AG09319 (cell line): ENCODE results near the gene CBFA2T2.

Experiments
- DNase-seq: peaks from one replicate; pipeline ENCODE4 v3.0.0-alpha.2; 2010; ENCODE audit warnings: low read depth; ENCODE audit errors: extremely low read depth
- TF ChIP-seq, protein P1 (sequence below): IDR thresholded peaks from 2 replicates; pipeline ENCODE4 v1.5.1; 2011; ENCODE audit warnings: low read depth, mild to moderate bottlenecking, inconsistent platforms, low read length, moderate library complexity

The CBFA2T2 gene

DNA sequence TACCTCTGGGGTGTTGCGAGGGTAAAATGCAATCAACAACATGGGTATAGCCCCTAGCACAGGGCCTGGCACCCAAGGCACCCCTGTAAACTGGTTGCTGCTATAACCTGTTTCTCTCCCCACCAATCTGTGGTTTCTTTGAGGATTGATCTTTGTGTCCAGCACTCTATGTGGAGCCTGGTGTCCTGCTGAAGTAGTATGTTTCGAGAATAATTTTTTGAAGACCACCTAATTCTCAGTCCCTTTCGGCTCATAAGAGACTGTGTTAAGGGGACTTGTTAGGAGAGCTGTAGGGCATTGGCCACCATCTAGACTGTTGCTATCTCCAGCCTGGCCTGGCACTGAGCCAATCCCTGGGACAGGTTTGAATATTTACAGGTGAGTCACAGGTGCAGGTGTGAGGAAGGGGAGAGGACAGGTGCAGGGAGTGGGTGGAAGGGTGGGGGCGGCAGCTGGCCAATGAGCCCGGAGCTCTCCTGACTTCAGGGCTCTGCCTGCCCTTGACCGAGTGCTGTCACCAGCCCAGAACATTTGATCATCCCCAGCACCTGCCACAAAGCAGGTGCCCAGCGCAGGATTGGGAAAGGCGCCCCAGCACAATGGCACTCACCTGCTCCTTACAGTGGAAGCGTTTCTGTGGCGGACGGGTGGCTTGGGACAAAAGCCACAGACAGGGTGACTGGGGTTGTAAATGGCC lies 164.2 kb downstream of the CBFA2T2 start:
- DNase-seq = no peak

DNA sequence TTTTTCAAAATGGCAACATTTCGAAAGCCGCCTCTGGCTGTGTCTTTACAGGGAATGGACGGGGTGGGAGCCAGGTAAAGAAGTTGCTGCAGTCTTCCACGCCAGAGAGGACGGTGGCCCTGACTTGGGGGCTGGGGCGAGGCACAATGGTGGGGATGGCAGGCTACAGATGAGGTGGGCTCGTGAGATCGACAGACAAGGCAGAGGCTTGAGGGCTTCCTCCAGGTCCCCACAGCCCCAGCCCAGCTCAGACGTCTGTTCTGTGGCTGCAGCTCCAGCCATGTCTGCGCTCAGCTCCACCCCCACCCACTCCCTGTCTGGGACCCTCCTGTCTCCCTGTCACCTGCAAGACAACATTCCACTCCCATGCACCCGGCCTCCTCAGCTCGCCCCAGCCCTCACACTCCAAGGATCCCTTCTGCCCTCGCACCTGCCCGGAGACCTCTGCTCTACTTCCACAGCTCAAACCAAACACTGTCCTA lies 164.8 kb downstream of the CBFA2T2 start:
- TF ChIP-seq, protein P1, sequence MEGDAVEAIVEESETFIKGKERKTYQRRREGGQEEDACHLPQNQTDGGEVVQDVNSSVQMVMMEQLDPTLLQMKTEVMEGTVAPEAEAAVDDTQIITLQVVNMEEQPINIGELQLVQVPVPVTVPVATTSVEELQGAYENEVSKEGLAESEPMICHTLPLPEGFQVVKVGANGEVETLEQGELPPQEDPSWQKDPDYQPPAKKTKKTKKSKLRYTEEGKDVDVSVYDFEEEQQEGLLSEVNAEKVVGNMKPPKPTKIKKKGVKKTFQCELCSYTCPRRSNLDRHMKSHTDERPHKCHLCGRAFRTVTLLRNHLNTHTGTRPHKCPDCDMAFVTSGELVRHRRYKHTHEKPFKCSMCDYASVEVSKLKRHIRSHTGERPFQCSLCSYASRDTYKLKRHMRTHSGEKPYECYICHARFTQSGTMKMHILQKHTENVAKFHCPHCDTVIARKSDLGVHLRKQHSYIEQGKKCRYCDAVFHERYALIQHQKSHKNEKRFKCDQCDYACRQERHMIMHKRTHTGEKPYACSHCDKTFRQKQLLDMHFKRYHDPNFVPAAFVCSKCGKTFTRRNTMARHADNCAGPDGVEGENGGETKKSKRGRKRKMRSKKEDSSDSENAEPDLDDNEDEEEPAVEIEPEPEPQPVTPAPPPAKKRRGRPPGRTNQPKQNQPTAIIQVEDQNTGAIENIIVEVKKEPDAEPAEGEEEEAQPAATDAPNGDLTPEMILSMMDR = no peak
- no peak for DNase-seq

More for the DNA sequence above, 164.2 kb downstream of the CBFA2T2 start:
- TF ChIP-seq, protein P1 = no peak

DNA sequence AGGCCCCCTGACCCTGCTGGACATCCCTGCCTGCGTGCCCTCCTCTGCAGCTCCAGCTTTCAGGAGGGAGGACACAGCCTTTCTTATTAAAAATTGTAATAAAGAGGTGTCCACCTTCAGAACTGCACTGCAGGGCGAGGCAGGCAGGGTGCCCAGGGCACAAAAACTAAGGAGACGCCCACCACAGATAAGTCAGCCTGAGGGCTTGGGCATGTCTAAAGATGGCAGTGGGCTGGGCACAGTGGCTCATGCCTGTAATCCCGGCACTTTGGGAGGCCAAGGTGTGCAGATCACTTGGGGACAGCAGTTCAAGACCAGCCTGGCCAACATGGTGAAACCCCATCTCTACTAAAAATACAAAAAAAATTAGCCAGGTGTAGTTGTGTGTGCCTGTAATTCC lies 165.3 kb downstream of the CBFA2T2 start:
- no peak for DNase-seq
- TF ChIP-seq, protein P1 = no peak

DNA sequence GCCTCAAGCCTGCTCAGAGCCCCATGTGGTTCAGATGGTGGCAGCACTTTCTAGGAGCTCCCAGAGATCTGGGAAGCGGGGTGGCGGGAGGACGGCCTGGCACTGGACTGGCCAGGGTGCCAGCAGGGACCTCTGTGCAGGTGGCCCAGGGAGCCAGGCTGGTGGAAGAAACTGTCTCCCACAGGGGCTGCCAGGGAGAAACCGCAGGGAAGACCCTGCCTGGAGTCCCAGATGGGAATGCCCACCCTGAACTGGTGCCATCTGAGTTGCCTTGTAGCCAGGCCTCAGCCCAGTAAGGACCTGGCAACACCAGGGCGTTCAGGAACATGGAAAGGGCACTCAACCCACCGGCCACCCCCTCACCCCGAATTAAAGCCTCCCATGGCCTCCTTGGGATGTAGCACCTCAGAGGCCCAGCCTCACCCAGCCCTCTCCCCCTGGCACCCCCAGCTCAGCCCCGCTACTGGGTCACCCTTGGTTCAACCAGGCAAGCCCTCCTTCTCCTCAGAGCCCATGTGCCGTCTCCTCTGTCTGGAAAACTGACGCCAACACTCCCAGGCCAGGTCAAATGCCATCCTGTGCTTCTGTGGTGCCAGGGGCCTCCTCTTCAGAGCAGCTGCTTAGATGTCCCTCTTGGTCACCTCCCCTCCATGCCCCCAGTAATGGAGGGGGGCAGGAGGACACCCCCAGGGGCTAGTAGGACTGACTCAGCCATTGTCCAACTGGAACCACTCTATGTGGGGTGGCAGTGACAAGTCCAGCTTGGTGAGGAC lies 166.3 kb downstream of the CBFA2T2 start:
- DNase-seq = no peak
- TF ChIP-seq, protein P1 = no peak

DNA sequence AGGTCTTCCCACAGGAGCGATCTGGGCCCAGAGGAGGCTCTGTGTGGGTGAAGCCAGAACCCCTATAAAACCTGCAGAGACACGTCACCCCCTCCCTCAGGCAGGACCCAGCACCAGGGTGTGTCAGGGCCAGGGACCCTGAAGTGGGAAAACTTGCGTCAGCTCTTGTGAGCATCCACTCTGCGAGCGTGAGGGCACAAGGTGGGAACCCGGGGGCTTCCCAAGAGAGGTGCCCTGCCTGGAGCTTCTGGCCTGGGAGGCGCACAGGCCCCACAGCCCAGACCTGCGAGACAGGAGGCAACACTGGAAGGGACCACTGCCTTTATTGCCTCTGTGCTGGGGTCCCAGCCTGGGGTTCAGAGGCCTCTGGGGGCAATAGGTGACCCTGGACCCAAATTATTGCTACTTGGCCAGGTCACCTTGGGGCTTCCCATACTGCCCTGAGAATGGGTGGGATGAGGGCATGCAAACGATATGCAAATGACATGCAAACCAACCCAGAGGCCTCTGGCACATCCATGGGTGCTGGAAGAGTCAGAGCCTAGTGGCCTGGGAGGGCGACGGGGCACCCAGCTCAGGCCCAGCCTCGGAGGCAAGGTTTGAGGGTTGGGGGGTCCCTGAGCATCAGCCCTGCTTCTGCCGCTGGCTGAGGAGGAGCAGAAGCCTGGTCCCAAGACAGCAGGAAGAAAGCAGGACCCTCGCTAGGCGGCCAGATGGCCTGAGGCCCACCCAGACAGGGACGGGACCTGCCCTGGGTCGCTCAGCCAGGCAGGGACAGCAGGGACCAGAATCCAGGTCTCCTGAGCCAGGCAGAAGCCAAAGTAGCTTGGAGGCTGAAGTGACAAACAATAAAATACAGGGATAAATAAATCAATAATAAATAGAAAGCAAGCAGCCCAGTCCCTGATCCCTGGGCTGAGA lies 167.1 kb downstream of the CBFA2T2 start:
- TF ChIP-seq, protein P1 = no peak
- no peak for DNase-seq

DNA sequence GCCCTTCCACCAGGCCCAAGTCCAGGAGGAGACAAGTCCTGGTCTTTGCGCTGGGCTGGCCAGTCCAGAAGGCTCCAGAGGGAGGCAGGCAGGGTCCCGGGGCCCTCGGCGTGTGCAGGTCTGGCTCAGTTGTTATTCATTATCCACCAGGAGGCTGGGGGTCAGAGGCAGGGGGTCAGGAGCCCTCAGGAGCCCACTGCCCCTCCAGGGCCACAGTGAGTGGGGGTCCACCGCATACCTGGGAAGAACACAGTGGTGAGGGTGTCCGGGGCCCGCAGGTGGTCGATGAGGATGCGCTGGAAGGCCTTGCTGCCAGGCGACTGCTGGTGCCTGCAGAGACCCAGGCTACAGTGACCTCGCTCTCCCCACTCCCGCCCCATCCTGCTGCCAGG lies 167.8 kb downstream of the CBFA2T2 start:
- no peak for DNase-seq
- TF ChIP-seq, protein P1 = no peak
